Ishikawa (cell line): Measurements from ENCODE around the gene ALX4.

Source experiments
- CEBPB ChIP-seq: IDR thresholded peaks from 2 replicates; pipeline ENCODE4 v1.6.1; 2012
- CREB1 ChIP-seq: IDR thresholded peaks from 2 replicates; pipeline ENCODE4 v1.6.1; 2012; ENCODE audit warnings: low read depth
- EGR1 ChIP-seq: IDR thresholded peaks from 2 replicates; pipeline ENCODE4 v1.6.1; 2012
- EP300 ChIP-seq: IDR thresholded peaks from 2 replicates; pipeline ENCODE4 v1.6.1; 2012; ENCODE audit warnings: borderline replicate concordance
- FOXM1 ChIP-seq: IDR thresholded peaks from 2 replicates; pipeline ENCODE4 v1.6.1; 2012; ENCODE audit warnings: low read depth, borderline replicate concordance
- NFIC ChIP-seq: IDR thresholded peaks from 2 replicates; pipeline ENCODE4 v1.6.1; 2012
- RAD21 ChIP-seq: IDR thresholded peaks from 2 replicates; pipeline ENCODE4 v1.6.1; 2012; ENCODE audit warnings: low read depth
- TAF1 ChIP-seq: IDR thresholded peaks from 2 replicates; pipeline ENCODE4 v1.6.1; 2012; ENCODE audit warnings: low read depth, mild to moderate bottlenecking
- TCF12 ChIP-seq: IDR thresholded peaks from 2 replicates; pipeline ENCODE4 v1.6.1; 2012; ENCODE audit warnings: low read depth
- TEAD4 ChIP-seq: IDR thresholded peaks from 2 replicates; pipeline ENCODE4 v1.6.1; 2012
- YY1 ChIP-seq: IDR thresholded peaks from 2 replicates; pipeline ENCODE4 v1.6.1; 2012; ENCODE audit warnings: low read depth
- ZBTB7A ChIP-seq: IDR thresholded peaks from 2 replicates; pipeline ENCODE4 v1.6.1; 2012; ENCODE audit warnings: low read depth
- TF ChIP-seq, protein P1 (sequence below): IDR thresholded peaks from 2 replicates; pipeline ENCODE4 v1.6.1; 2012; ENCODE audit warnings: low read depth, mild to moderate bottlenecking
- TF ChIP-seq, protein P2 (sequence below): IDR thresholded peaks from 2 replicates; pipeline ENCODE4 v1.6.1; 2012
- TF ChIP-seq, protein P3 (sequence below): IDR thresholded peaks from 2 replicates; pipeline ENCODE4 v1.6.1; 2012

ALX4 gene

DNA sequence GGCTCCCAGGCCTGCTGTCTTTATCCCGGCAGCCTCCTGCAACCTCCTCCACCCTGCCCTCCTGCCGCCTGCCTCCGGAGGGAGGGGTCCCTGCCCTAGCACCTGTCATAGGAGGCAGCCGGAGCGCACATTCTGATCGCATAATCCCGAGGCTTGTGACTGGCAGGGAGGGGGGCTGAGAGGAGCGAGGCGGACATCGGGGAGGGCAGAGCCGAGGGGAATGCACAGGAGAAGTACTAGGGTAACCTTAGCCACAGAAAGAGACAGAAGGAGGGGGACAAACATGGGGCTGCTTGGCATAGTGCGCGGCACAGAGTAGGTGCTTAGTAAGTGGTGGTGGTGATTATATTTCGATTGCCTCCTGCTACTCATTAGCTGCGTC is 9.2 kb upstream of the ALX4 start:
- TF ChIP-seq, protein P1, sequence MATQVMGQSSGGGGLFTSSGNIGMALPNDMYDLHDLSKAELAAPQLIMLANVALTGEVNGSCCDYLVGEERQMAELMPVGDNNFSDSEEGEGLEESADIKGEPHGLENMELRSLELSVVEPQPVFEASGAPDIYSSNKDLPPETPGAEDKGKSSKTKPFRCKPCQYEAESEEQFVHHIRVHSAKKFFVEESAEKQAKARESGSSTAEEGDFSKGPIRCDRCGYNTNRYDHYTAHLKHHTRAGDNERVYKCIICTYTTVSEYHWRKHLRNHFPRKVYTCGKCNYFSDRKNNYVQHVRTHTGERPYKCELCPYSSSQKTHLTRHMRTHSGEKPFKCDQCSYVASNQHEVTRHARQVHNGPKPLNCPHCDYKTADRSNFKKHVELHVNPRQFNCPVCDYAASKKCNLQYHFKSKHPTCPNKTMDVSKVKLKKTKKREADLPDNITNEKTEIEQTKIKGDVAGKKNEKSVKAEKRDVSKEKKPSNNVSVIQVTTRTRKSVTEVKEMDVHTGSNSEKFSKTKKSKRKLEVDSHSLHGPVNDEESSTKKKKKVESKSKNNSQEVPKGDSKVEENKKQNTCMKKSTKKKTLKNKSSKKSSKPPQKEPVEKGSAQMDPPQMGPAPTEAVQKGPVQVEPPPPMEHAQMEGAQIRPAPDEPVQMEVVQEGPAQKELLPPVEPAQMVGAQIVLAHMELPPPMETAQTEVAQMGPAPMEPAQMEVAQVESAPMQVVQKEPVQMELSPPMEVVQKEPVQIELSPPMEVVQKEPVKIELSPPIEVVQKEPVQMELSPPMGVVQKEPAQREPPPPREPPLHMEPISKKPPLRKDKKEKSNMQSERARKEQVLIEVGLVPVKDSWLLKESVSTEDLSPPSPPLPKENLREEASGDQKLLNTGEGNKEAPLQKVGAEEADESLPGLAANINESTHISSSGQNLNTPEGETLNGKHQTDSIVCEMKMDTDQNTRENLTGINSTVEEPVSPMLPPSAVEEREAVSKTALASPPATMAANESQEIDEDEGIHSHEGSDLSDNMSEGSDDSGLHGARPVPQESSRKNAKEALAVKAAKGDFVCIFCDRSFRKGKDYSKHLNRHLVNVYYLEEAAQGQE, result no peak
- TF ChIP-seq TCF12 (no peak), ZBTB7A (no peak), TAF1 (no peak), EP300 (no peak), CREB1 (no peak)
- TF ChIP-seq, protein P2, sequence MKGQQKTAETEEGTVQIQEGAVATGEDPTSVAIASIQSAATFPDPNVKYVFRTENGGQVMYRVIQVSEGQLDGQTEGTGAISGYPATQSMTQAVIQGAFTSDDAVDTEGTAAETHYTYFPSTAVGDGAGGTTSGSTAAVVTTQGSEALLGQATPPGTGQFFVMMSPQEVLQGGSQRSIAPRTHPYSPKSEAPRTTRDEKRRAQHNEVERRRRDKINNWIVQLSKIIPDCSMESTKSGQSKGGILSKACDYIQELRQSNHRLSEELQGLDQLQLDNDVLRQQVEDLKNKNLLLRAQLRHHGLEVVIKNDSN, result no peak

DNA sequence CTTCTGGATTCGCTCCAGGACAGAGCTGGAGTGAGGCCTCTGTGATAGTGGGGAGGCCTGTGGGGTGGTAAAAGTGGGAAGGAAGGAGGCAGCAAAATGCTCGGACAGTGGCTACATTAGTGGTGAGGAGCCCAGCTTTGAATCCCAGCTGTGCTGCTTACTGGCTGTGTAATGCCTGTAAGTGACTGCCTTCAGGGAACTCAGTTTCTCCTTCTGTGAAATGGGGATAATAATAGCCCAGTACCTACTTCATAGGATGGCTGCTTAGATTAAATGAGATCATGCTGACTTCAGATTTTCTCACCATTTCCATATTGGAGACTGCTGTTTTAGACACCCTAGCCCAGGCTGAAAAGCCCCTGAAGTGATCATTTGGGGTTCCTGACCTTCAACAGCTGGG is 8.4 kb upstream of the ALX4 start:
- TF ChIP-seq NFIC, result no peak
- TF ChIP-seq TAF1, result no peak
- no peak for TF ChIP-seq RAD21
- no peak for TF ChIP-seq TEAD4
- TF ChIP-seq YY1, result no peak
- TF ChIP-seq ZBTB7A, result no peak

DNA sequence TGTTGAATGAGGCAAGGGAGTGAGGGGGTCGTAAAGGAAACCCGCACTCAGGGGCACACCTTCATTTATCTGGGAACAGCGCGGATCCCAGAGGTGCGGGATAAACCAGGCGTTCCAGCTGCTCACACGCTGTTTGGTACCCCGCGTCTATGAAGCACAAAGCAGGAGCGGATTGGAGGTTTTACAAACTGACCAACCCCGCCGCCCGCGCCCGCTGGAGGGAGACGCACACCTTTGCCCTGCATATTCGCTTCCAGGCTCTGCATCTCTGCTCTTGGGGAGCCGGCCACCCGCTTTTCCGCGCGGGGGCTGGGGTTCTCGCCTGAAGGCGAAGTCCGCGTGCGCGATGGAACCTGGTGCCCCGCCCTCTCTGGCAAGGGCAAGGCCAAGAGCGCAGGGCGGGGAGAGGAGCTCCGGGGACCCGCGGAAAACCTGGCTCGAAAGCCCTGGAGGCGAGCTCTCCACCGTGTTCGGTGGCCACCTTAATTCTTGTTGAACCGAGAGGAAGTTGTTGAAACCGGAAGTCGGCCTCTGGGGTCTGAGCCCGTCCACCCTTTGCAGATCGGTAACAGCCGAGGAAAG is 6.8 kb upstream of the ALX4 start:
- TF ChIP-seq EGR1, result no peak
- TF ChIP-seq, protein P3, sequence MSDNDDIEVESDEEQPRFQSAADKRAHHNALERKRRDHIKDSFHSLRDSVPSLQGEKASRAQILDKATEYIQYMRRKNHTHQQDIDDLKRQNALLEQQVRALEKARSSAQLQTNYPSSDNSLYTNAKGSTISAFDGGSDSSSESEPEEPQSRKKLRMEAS, result peak; percentile 57; the same call in 1 of the 2 replicates
- peak; percentile 23; the same call in 1 of the 2 replicates for TF ChIP-seq RAD21
- TF ChIP-seq TAF1, result peak; percentile 27; the same call in 1 of the 2 replicates

DNA sequence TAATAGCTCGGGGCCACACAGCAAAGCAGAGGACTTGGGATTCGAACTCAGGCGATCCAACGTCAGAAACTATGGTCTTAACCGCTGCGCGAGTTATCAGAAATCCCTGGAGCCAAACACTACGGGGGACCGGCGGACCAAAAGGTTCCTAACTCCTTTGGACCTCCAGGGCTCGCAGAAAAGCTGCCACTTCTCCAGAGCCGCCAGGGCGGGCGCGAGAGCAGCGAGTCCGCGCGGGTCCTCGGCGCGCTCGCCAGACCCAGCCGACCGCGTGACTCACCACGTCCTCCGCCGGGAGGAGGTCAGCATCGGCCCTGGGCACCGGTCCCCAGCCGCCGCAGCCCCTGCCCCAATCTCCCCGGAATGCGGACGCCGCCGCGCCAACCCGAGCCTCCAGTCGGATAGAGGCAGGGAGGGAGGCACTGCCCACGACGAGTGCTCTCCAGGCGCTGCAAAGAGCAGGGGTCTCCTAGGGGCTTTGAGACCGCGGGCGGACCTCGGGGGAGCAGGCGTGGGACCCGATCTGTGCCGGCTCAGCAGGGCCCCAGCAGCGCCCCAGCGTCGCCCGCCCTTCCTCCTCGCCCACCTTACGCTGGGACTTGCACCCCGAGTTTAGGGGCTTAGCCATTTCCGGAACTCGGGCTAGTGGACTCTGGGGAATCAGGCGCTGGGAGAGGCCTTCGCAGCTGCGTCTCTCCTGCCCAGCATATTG is 6.2 kb upstream of the ALX4 start:
- TF ChIP-seq, protein P3, result peak; percentile 59
- TF ChIP-seq YY1 (no peak), ZBTB7A (peak; percentile 96; the same call in 1 of the 2 replicates), CEBPB (no peak), TEAD4 (no peak)
- TF ChIP-seq, protein P2, result peak; percentile 24; the same call in 1 of the 2 replicates

DNA sequence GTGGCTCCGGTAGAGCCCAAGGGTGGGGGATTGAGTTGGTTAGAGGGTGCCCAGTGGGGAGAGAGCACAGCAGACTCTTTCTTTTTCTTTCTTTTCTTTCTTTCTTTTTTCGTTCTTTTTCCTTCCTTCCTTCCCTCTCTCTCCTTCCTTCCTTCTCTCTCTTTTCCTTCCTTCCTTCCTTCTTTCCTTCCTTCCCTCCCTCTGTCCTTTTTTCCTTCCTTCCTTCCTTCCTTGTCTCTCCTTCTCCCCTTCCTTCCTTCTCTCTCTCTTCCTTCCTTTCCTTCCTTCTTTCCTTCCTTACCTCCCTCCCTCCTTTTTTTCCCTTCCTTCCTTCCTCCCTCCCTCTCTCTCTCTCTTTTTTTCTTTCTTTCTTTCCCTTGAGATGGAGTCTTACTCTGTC is 4.8 kb upstream of the ALX4 start:
- TF ChIP-seq, protein P3, result no peak
- no peak for TF ChIP-seq EP300
- no peak for TF ChIP-seq TEAD4
- no peak for TF ChIP-seq YY1
- TF ChIP-seq CREB1, result no peak
- no peak for TF ChIP-seq CEBPB
- no peak for TF ChIP-seq ZBTB7A

DNA sequence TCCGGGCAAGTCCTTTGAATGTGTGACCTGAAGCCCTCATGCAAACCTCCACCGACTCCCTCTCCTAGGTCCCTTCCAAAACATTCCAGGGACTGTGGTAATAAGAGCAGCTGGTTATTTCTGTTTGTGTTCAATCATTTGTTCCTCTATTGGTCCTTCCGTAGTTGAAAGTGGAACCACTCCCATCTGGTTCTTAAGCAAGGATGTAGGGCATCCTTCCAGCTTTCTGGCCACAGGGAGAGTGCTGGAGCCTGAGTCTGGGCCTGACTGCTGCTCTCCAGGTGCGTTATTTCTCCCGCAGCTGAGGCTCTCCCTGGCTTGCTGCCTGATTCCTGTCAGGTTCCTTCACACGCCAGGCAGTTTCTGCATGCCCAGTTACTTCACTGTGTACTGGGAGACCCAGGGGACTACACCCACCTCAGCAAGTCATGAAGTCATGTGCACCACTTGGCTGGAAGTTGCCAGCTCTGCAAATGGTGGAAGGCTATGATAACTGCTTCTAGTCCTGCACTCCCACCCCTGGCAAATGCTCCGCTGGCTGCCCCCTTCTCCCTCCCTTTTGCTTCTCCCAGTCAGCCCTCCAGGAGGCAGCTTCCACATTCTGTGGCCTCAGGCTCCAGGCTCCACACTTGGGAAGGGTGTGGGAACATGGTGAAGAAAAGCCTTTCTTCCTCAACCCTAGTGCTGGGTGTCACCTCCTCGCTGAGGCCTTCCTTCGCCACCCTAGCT is 4.0 kb upstream of the ALX4 start:
- TF ChIP-seq RAD21 (no peak), EP300 (no peak), ZBTB7A (no peak), EGR1 (no peak), CREB1 (no peak), TAF1 (no peak), FOXM1 (no peak), NFIC (no peak), TEAD4 (no peak)
- TF ChIP-seq, protein P1, result no peak
- TF ChIP-seq, protein P3, result no peak
- TF ChIP-seq, protein P2, result no peak
